ENCODE results near the gene FEM1A. TPM values are rescaled to one million over a fixed set of nuclear protein-coding genes. Genes with fewer than 3 reads are reported as not detected.
A peak's percentile ranks its signal among the peaks of the same experiment; 100 is the strongest.

Gene FEM1A
- total and polyA plus RNA-seq, 2 of the 8 experiments (the other 6 are each of a cell fraction or from before 2014, with no cell fraction given): 6.7 to 16.1 TPM

DNA sequence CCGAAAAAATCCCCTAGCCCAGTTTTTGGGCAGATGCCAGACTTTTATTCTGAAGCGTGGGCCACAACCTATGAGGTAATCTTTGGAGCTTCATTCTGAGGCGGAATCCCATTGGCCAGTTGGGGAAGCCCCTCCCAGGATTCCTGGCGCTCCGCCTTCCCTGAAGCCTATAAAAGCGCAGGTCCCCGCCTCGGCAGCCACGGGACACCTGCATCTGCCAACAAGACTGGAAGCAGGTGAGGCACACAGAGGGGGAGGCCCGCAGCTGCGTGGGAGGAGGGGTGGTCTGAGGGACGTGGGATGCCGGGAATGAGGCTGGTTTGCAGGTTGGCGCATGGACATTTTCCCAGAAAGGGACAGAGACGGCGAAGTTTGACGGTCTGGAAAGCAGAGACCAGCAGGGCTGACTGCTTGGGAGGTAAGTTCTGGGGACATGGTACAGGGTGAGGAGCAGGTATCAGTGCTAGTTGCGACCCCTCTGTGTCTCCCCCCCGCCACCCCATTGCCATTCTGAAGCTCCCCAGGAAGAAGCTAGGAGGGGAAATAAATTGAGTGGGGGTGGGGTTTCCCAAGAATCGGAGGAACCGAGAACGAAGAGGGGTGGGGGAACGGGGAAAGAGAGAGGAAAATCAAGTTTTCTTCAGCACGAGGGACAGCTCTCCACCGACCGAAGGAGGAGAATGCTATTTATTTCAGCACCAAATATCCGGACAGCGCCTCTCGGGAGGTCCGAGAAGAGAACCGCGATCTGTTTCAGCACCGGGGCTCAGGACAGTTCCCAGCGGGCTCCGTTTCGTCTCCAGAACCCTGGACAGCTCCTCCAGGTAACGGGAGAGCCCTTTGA lies 22.4 kb upstream of the FEM1A start (continued):
- TF ChIP-seq CEBPB (IDR thresholded peaks at IDR 0.05; ENCODE audit: low read depth, low read length): peak; percentile 35; the same call in 1 of the 2 replicates
- TF ChIP-seq POLR2A (IDR thresholded peaks at IDR 0.05; ENCODE audit: control extremely low read depth in 1 of 2, low read depth in 2 of 2, low read length in 2 of 2): peak; percentile 62 to 68
- peak; percentile 53; the same call in 1 of the 2 replicates for TF ChIP-seq GABPA (IDR thresholded peaks at IDR 0.05; ENCODE audit: borderline replicate concordance, insufficient read depth, low read length)
- TF ChIP-seq CHD2 (IDR thresholded peaks at IDR 0.05; ENCODE audit: low read length): no peak
- peak; percentile 26 for TF ChIP-seq ASH2L (IDR thresholded peaks at IDR 0.05; ENCODE audit: low read length)
- 0 out of 2 replicates have a peak, but pooled peaks have one; percentile 32 for TF ChIP-seq TCF12 (IDR thresholded peaks at IDR 0.05; ENCODE audit: low read depth, low read length)
- TF ChIP-seq, protein P1, sequence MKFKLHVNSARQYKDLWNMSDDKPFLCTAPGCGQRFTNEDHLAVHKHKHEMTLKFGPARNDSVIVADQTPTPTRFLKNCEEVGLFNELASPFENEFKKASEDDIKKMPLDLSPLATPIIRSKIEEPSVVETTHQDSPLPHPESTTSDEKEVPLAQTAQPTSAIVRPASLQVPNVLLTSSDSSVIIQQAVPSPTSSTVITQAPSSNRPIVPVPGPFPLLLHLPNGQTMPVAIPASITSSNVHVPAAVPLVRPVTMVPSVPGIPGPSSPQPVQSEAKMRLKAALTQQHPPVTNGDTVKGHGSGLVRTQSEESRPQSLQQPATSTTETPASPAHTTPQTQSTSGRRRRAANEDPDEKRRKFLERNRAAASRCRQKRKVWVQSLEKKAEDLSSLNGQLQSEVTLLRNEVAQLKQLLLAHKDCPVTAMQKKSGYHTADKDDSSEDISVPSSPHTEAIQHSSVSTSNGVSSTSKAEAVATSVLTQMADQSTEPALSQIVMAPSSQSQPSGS (IDR thresholded peaks at IDR 0.05; ENCODE audit: low read length): peak; percentile 98
- TF ChIP-seq SIN3A (conservative IDR thresholded peaks at IDR 0.05 in 1 of 2, IDR thresholded peaks at IDR 0.05 in 1 of 2; ENCODE audit: low read depth in 1 of 2, low read length in 2 of 2): peak; percentile 100
- TF ChIP-seq TBP (IDR thresholded peaks at IDR 0.05; ENCODE audit: low read depth, low read length): peak; percentile 91
- TF ChIP-seq, protein P2, sequence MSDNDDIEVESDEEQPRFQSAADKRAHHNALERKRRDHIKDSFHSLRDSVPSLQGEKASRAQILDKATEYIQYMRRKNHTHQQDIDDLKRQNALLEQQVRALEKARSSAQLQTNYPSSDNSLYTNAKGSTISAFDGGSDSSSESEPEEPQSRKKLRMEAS (IDR thresholded peaks at IDR 0.05): peak; percentile 70
- TF ChIP-seq ZNF274 (IDR thresholded peaks at IDR 0.05; ENCODE audit: borderline replicate concordance, extremely low read depth, low read length): no peak
- TF ChIP-seq SAP30 (IDR thresholded peaks at IDR 0.05; ENCODE audit: insufficient read depth, insufficient replicate concordance, low read length): peak; percentile 100
- peak; percentile 55; the same call in 1 of the 2 replicates for TF ChIP-seq YY1 (IDR thresholded peaks at IDR 0.05; ENCODE audit: low read depth, low read length)
- no peak for TF ChIP-seq CBX8 (IDR thresholded peaks at IDR 0.05; ENCODE audit: borderline replicate concordance, low read depth, low read length)
- TF ChIP-seq POLR2AphosphoS5 (IDR thresholded peaks at IDR 0.05; ENCODE audit: low read depth, low read length): peak; percentile 73; the same call in 1 of the 2 replicates
- TF ChIP-seq TAF7 (optimal IDR thresholded peaks at IDR 0.05; ENCODE audit: borderline replicate concordance, low read depth, low read length): peak; percentile 99
- TF ChIP-seq, protein P3, sequence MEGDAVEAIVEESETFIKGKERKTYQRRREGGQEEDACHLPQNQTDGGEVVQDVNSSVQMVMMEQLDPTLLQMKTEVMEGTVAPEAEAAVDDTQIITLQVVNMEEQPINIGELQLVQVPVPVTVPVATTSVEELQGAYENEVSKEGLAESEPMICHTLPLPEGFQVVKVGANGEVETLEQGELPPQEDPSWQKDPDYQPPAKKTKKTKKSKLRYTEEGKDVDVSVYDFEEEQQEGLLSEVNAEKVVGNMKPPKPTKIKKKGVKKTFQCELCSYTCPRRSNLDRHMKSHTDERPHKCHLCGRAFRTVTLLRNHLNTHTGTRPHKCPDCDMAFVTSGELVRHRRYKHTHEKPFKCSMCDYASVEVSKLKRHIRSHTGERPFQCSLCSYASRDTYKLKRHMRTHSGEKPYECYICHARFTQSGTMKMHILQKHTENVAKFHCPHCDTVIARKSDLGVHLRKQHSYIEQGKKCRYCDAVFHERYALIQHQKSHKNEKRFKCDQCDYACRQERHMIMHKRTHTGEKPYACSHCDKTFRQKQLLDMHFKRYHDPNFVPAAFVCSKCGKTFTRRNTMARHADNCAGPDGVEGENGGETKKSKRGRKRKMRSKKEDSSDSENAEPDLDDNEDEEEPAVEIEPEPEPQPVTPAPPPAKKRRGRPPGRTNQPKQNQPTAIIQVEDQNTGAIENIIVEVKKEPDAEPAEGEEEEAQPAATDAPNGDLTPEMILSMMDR (IDR thresholded peaks at IDR 0.05; ENCODE audit: control extremely low read depth in 1 of 3, insufficient read depth in 1 of 3, low read depth in 1 of 3, low read length in 3 of 3): no peak
- TF ChIP-seq HDAC2 (IDR thresholded peaks at IDR 0.05; ENCODE audit: borderline replicate concordance in 1 of 2, low read depth in 2 of 2, low read length in 2 of 2): peak; percentile 100

Measured in H1 (cell line).